Glomerular endothelial cell (primary cell): ENCODE data around the gene EPSTI1. TPM values are rescaled to one million over a fixed set of nuclear protein-coding genes. Genes with fewer than 3 reads are reported as not detected.
A peak's percentile ranks its signal among the peaks of the same experiment; 100 is the strongest.

ENCODE experiments used
- DNase-seq: peaks from one replicate; pipeline ENCODE4 v3.0.0-alpha.2; 2011; ENCODE audit warnings: low read depth, low spot score; ENCODE audit errors: extremely low read depth
- total RNA-seq: library from RNA; depleted of rRNA; stranded (reverse); fragments of >200 nt; gene quantifications from 2 replicates; pipeline ENCODE4 v1.2.3, GENCODE V29; 2015

EPSTI1 gene
- total RNA-seq, 1 donor from 2014 or later = 17.9 TPM

DNA sequence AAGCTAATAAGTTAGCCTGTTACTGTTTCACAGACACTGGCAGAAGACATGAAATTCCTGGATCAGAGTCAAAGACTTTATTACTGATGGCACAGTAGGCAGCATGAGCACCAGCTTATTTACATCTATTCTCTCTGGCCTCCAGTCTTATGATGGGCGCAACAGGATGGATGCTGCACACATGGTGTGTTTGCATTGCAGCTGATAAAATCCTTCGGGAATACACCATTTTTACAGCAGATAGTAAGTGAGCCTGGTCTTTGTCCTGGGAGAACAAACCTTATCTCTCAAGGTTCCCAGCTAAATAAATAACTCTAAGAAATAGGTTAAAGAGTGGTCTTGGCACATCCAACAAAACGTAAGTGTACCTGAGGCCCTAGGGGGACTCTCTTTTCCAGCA lies 16.0 kb downstream of the EPSTI1 start:
- no peak for DNase-seq

GRCh38 chr13:42973581-42973980 lies 18.5 kb downstream of the EPSTI1 start:
- DNase-seq = no peak

- DNase-seq = no peak
These were observed 20.2 kb downstream of the EPSTI1 start for GRCh38 chr13:42971691-42972347.

GRCh38 chr13:42970824-42971690 lies 21.0 kb downstream of the EPSTI1 start:
- peak; percentile 20 for DNase-seq

GRCh38 chr13:42969565-42970172 lies 22.4 kb downstream of the EPSTI1 start:
- DNase-seq = peak; percentile 20

DNA sequence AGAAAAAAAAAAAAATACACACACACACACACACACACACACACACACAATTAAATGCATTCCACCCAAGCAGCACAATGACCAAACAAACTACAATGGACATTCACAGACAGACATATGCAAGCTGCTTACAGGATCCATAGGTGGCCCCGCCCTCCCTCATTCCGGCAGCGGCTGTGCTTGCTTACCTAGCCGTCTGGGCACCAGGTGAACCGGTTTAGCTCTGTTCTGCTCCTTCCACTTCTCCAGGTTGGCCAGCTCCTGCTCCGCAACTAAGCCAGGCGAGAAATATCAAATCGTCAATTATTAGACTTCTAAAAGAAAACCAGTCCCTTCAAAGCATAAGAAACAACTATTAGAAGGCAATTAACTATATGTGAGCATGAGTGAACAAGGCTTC lies 23.1 kb downstream of the EPSTI1 start:
- no peak for DNase-seq

DNA sequence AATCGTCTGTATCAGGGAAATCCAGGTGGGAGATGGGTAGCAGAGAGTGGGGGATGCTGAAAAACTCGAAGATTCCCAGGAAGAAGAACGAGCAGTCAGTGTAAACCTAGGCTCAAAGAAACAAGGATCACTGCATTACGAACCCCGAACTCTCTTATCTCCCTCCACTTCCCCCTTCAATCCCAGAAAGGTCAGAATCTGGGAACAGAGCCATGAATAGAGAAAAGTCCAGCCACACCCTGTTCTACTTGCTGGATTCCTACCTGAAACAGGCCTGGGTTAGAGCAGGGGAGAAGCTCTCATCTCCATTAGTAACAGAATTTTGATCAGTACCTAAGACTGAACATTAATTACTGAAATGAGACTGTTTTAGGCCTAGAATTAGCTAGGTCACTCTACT lies 24.4 kb downstream of the EPSTI1 start:
- DNase-seq = no peak

- DNase-seq = no peak
These were observed 26.8 kb downstream of the EPSTI1 start for GRCh38 chr13:42965281-42965680.

DNA sequence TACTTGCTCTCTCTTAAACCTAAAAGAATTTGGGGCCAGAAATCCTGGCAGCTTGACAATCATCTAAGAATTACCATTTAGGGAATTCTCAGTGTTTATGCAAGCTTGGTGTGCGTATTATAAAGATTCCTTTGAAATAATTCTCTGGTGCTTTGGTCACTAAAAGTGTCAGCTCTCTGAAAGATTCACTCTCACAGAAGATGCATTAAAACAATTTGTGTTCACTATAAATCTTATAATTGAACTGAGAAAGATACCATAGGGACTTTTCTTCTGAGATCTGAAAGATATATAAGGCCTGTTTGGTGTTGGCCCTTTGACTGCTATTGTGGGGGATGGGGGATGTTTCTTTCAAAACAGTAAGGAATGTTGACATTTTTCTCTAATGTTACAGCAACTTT lies 27.3 kb downstream of the EPSTI1 start:
- no peak for DNase-seq

DNA sequence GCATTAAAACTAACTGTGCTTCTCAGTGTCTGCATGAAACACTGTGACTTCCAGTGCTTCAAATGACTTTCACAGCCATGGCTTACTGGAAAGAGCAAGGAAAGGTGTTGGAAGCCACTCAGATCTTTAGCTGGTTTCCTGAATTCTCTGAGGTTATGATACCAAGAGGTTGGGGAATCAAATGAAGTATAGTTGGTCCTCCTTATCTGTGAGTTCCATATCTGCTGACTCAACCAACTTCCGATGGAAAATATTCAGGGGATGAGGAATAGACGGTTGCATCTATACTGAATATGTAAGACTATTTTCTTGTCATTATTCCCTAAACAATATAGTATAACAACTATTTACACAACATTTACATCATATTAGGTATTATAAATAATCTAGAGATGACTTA lies 32.4 kb downstream of the EPSTI1 start:
- DNase-seq = no peak

- no peak for DNase-seq
These were observed 34.2 kb downstream of the EPSTI1 start for GRCh38 chr13:42957881-42958280.

DNA sequence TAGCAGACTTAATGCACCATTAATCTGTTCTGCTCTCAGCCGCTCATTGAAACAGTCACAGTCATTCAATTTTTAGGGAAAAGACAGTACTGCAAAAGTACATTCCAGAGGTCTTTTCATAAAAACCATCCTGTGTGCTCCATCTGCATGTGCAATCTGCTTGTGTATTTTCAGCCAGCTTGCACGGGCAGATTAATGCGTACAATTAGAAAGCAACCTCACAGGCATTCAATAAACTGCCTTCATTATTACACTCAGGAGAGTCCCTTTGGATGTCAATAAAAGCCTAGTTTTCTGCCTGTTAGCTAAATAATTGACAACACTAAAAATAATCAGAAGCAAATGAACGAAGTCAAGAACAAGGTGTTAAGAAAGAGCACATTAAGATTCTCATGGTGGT lies 41.9 kb downstream of the EPSTI1 start:
- no peak for DNase-seq

GRCh38 chr13:42947925-42948324 lies 44.1 kb downstream of the EPSTI1 start:
- no peak for DNase-seq

GRCh38 chr13:42946927-42947326 lies 45.1 kb downstream of the EPSTI1 start:
- no peak for DNase-seq

DNA sequence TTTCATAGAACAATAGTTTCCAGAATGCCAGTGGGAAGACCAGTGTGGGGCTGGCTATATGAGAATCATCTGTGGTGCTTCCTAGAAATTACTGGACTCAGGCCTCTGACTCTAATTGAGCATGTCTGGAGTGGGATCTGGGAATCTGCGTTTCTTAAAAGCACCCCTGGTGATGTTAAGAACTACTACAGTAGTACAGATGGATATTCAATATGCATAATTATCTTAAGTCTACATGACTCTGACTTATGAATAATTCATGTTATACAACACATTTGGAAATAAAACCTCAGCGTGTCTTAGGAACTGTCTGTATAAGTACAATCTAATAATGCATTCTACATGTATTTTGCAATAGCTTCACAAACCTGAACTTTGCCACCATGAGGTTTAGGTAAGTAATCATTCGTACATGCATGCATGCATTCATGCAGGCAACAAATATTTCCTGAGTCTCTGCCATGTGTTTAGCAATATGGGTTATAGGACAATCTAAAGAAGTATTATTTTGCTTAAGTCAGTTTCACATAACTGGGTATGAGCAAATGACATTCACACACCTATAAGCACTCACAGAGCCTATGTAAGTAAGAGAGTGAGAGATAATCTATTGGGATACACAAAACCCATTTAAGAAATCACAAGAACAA lies 62.0 kb downstream of the EPSTI1 start:
- DNase-seq = no peak

- no peak for DNase-seq
These were observed 65.5 kb downstream of the EPSTI1 start for GRCh38 chr13:42926555-42926954.

GRCh38 chr13:42926043-42926442 lies 66.0 kb downstream of the EPSTI1 start:
- no peak for DNase-seq

DNA sequence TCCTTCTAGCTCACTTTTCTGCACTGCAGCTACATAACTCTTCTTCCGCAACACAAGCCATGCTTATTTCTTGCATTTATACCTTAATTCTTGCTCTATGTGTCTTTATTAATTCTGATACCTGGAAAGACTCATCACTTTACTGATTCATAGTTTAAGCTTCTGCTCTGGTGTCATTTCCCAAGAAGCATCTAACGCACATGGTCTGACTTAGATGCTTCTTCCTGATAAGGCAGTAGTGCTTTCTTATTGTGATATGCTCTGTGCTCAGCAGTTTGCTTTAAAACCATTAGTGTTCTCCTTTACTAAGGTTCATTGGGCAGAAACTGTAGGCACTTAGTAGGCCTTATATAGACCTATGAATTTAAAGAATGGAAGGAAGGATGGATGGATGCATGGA lies 66.4 kb downstream of the EPSTI1 start:
- no peak for DNase-seq

DNA sequence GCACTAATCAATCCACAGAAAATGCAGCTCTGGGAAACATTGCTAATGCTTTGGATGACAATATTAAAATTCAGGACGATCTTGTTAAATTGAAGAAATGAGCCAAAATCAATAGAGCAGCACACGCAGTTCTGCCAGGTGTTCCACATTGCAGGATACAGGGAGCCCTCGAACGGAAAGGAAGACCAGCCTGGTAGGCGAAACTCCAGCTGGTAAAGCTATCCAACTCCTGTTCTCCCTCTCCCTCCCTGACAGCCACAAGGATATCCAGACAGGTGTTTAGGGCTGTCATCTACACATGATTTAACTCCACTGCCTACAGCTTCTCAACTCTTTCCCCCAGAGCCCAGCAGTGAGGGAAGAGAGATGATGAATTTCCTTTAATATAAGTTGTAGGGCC lies 67.7 kb downstream of the EPSTI1 start:
- DNase-seq = no peak

DNA sequence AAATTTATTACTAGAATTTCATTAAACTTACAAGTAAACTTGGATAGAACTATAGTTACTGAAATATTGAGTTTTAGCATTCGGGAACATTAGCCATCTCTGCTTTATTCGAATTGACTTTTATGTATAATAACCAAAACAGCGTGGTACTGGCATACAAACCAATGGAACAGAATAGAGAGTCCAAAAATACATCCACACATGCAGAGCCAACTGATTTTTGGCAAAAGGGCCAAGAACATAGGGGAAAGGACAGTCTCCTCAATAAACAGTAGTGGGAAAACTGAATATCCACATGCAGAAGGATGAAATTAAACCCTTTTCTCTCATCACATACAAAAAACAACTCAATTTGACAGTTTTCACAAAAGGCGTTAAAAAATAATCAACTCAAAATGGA lies 84.3 kb downstream of the EPSTI1 start:
- no peak for DNase-seq

DNA sequence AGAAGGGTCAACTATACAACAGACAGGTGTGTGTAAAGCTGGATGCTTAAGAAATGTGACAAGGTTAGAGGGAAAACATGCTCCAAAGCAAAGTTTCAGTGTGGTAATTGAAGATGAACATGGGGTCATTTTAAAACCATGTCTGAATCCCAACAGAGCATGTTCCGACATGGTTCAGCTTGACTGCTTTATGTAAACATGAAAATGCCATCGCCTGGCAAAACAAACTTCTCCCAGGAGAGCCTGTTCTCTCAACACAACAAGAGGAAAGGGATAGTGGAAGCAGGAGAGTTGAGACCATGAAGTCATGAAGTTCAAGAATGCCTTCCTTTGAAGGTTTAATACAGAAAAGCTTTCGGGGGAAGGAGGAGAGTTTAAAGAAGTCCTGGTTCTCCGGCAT lies 85.8 kb downstream of the EPSTI1 start:
- DNase-seq = no peak
